ENCODE data around the gene CLDN6. TPM values are rescaled to one million over a fixed set of nuclear protein-coding genes. Genes with fewer than 3 reads are reported as not detected.

The CLDN6 gene
- total and polyA plus RNA-seq, 2 of the 13 experiments (the other 11 are each of a cell fraction or from before 2014, with no cell fraction given), result 5.9 to 7.6 TPM

DNA sequence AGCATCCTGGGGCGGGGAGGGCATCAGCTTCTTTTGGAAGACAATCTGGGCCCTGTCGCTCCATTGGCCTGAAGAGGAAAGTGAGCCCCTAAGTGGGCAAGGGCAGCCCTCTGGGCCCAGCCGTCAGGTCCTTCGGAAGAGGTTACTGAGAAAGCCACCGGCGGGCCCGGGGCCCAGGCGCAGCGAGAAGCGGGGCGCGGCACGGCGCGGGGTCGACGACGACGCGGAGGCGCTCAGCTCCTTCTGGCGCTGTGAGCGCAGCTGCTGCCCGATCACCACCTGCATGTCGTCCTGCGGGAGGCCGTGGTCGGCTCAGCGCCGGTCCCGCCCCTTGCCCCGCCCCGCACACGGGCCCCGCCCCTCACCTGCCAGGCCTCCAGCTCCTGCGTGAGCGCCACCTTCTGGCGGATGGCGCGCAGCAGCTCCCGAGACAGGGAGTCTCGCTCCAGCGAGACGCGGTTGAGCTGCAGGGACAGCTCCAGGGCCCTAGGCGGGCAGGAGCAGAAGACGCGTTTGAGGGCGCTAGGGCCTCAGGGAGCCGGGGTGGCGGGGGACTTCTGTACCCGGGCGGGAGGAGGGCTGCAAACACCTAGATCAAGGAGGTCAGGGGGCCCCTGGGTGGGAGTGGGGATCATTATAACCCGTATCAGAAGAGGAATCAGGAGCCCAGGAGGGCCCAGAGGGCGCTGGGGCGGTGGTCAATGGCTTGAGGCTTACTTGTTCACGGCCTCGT, 10.2 kb upstream of the CLDN6 start (continued):
- TF ChIP-seq, protein P1, sequence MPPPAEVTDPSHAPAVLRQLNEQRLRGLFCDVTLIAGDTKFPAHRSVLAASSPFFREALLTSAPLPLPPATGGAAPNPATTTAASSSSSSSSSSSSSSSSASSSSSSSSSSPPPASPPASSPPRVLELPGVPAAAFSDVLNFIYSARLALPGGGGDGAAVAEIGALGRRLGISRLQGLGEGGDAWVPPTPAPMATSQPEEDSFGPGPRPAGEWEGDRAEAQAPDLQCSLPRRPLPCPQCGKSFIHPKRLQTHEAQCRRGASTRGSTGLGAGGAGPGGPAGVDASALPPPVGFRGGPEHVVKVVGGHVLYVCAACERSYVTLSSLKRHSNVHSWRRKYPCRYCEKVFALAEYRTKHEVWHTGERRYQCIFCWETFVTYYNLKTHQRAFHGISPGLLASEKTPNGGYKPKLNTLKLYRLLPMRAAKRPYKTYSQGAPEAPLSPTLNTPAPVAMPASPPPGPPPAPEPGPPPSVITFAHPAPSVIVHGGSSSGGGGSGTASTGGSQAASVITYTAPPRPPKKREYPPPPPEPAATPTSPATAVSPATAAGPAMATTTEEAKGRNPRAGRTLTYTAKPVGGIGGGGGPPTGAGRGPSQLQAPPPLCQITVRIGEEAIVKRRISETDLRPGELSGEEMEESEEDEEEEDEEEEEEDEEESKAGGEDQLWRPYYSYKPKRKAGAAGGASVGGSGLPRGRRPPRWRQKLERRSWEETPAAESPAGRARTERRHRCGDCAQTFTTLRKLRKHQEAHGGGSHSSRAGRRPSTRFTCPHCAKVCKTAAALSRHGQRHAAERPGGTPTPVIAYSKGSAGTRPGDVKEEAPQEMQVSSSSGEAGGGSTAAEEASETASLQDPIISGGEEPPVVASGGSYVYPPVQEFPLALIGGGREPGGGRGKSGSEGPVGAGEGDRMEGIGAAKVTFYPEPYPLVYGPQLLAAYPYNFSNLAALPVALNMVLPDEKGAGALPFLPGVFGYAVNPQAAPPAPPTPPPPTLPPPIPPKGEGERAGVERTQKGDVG (CRISPR knock-in tag; IDR thresholded peaks at IDR 0.05; ENCODE audit: borderline replicate concordance), result 0 out of 2 replicates have a peak, but pooled peaks have one; percentile 31
- TF ChIP-seq PITX1 (CRISPR knock-in tag; IDR thresholded peaks at IDR 0.05), result no peak; the same call in 1 of the 2 replicates
- TF ChIP-seq, protein P2, sequence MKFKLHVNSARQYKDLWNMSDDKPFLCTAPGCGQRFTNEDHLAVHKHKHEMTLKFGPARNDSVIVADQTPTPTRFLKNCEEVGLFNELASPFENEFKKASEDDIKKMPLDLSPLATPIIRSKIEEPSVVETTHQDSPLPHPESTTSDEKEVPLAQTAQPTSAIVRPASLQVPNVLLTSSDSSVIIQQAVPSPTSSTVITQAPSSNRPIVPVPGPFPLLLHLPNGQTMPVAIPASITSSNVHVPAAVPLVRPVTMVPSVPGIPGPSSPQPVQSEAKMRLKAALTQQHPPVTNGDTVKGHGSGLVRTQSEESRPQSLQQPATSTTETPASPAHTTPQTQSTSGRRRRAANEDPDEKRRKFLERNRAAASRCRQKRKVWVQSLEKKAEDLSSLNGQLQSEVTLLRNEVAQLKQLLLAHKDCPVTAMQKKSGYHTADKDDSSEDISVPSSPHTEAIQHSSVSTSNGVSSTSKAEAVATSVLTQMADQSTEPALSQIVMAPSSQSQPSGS (CRISPR knock-in tag; IDR thresholded peaks at IDR 0.05), result no peak
- TF ChIP-seq, protein P3, sequence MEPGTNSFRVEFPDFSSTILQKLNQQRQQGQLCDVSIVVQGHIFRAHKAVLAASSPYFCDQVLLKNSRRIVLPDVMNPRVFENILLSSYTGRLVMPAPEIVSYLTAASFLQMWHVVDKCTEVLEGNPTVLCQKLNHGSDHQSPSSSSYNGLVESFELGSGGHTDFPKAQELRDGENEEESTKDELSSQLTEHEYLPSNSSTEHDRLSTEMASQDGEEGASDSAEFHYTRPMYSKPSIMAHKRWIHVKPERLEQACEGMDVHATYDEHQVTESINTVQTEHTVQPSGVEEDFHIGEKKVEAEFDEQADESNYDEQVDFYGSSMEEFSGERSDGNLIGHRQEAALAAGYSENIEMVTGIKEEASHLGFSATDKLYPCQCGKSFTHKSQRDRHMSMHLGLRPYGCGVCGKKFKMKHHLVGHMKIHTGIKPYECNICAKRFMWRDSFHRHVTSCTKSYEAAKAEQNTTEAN (CRISPR knock-in tag; conservative IDR thresholded peaks at IDR 0.05), result no peak
- no peak for TF ChIP-seq PHF20 (CRISPR knock-in tag; IDR thresholded peaks at IDR 0.05)
- TF ChIP-seq ARNTL (CRISPR knock-in tag; IDR thresholded peaks at IDR 0.05), result no peak
- no peak for TF ChIP-seq SCMH1 (CRISPR knock-in tag; IDR thresholded peaks at IDR 0.05; ENCODE audit: borderline replicate concordance)
- TF ChIP-seq, protein P4, sequence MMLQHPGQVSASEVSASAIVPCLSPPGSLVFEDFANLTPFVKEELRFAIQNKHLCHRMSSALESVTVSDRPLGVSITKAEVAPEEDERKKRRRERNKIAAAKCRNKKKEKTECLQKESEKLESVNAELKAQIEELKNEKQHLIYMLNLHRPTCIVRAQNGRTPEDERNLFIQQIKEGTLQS (CRISPR knock-in tag; IDR thresholded peaks at IDR 0.05), result no peak
- TF ChIP-seq, protein P5, sequence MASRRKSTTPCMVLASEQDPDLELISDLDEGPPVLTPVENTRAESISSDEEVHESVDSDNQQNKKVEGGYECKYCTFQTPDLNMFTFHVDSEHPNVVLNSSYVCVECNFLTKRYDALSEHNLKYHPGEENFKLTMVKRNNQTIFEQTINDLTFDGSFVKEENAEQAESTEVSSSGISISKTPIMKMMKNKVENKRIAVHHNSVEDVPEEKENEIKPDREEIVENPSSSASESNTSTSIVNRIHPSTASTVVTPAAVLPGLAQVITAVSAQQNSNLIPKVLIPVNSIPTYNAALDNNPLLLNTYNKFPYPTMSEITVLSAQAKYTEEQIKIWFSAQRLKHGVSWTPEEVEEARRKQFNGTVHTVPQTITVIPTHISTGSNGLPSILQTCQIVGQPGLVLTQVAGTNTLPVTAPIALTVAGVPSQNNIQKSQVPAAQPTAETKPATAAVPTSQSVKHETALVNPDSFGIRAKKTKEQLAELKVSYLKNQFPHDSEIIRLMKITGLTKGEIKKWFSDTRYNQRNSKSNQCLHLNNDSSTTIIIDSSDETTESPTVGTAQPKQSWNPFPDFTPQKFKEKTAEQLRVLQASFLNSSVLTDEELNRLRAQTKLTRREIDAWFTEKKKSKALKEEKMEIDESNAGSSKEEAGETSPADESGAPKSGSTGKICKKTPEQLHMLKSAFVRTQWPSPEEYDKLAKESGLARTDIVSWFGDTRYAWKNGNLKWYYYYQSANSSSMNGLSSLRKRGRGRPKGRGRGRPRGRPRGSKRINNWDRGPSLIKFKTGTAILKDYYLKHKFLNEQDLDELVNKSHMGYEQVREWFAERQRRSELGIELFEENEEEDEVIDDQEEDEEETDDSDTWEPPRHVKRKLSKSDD (CRISPR knock-in tag; IDR thresholded peaks at IDR 0.05; ENCODE audit: low read depth), result no peak
- TF ChIP-seq, protein P6, sequence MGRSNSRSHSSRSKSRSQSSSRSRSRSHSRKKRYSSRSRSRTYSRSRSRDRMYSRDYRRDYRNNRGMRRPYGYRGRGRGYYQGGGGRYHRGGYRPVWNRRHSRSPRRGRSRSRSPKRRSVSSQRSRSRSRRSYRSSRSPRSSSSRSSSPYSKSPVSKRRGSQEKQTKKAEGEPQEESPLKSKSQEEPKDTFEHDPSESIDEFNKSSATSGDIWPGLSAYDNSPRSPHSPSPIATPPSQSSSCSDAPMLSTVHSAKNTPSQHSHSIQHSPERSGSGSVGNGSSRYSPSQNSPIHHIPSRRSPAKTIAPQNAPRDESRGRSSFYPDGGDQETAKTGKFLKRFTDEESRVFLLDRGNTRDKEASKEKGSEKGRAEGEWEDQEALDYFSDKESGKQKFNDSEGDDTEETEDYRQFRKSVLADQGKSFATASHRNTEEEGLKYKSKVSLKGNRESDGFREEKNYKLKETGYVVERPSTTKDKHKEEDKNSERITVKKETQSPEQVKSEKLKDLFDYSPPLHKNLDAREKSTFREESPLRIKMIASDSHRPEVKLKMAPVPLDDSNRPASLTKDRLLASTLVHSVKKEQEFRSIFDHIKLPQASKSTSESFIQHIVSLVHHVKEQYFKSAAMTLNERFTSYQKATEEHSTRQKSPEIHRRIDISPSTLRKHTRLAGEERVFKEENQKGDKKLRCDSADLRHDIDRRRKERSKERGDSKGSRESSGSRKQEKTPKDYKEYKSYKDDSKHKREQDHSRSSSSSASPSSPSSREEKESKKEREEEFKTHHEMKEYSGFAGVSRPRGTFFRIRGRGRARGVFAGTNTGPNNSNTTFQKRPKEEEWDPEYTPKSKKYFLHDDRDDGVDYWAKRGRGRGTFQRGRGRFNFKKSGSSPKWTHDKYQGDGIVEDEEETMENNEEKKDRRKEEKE (IDR thresholded peaks at IDR 0.05), result no peak
- TF ChIP-seq, protein P7, sequence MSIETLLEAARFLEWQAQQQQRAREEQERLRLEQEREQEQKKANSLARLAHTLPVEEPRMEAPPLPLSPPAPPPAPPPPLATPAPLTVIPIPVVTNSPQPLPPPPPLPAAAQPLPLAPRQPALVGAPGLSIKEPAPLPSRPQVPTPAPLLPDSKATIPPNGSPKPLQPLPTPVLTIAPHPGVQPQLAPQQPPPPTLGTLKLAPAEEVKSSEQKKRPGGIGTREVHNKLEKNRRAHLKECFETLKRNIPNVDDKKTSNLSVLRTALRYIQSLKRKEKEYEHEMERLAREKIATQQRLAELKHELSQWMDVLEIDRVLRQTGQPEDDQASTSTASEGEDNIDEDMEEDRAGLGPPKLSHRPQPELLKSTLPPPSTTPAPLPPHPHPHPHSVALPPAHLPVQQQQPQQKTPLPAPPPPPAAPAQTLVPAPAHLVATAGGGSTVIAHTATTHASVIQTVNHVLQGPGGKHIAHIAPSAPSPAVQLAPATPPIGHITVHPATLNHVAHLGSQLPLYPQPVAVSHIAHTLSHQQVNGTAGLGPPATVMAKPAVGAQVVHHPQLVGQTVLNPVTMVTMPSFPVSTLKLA (IDR thresholded peaks at IDR 0.05), result no peak
- TF ChIP-seq ERF (CRISPR knock-in tag; IDR thresholded peaks at IDR 0.05), result 0 out of 2 replicates have a peak, but pooled peaks have one; percentile 52
- TF ChIP-seq ZSCAN20 (CRISPR knock-in tag; IDR thresholded peaks at IDR 0.05; ENCODE audit: borderline replicate concordance), result no peak
- TF ChIP-seq HDAC6 (IDR thresholded peaks at IDR 0.05; ENCODE audit: low read depth, low read length), result no peak
